GM23338 (cell line): ENCODE measurements around the gene BRSK2.

Experiments
- CTCF ChIP-seq, 2 experiments: fragments of 200-600 bp in 1 of 2; sonication (generic) in 1 of 2; conservative IDR thresholded peaks; 2 replicates each; pipeline versions ENCODE4 v1.5.1 to v1.6.1; 2016 to 2017; ENCODE audit warnings: antibody characterized with exemption in 2 of 2, low read depth in 2 of 2, mild to moderate bottlenecking in 2 of 2, moderate library complexity in 1 of 2
- POLR2AphosphoS5 ChIP-seq: IDR thresholded peaks from 2 replicates; pipeline ENCODE4 v1.6.1; 2016; ENCODE audit warnings: antibody characterized with exemption, low read depth

DNA sequence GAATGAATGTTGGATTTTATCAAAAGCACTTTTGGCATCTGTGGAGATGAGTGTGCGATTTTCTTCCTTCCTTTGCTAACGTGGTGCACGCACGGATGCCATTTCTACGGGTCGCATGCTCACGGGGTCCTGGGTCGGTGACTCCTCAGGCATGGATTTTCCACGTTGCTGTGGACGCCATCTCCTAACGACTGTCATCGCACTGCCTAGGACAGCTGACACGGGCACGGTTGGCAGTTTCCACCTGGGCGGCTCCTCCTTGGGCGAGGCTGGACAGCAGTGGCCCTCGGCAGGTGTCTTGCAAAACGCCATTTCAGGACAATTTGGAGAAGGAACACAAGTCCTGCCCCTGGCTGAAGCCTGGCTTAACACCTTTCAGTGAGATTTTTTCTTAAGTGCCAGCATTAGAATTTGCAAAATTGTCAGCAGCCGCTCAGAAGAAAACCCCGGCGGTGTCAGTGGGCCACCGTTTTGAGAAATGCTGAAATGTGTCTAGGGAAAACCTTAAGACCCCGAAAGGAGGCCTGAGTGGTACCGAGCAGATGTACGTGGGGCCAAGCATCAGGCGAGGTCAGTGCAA, 45.6 kb upstream of the BRSK2 start:
- TF ChIP-seq CTCF (conservative IDR thresholded peaks at IDR 0.05; ENCODE audit: low read depth in 2 of 2): no peak
- no peak for TF ChIP-seq POLR2AphosphoS5
